GM21423 (cell line): Measurements from ENCODE around the gene RIC8A.
A peak's percentile ranks its signal among the peaks of the same experiment; 100 is the strongest.

ENCODE experiments used
- ATAC-seq: cut with Tn5 transposase; IDR thresholded peaks from one replicate; pipeline ENCODE4 v1.9.1; 2021; ENCODE audit warnings: mild to moderate bottlenecking, moderate library complexity; ENCODE audit not compliant: unreplicated experiment

The RIC8A gene

DNA sequence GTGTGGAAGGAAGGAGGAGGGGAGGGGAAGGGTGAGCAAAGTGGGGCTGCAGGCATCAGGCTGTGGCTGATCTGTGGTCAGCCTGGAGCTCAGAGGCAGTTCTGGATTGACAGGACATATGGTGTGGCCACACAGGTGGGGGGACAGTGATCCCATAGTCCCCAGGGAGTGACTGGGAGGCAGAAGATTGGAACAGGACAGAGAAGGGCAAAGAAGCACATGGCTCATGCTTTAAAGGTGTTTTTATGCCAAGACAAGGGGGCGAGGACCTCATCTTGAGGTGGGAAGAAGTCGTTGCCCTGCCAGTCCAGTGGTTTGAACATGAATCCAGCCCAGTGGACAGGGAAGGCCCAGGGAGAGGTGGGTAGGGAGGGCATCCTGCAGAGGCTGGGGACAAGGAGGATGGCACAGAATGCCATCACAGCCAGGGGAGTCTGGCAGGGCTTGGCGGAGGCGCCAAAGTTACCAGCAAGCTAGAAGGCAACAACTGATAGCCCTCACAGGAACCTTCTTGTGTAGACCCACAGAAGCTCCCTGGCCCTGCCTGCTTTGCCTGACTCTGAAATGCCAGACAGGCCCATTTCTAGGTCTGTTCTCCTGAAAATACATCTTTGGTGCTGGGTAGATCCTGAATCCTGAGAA, 3.4 kb upstream of the RIC8A start:
- ATAC-seq, result no peak

DNA sequence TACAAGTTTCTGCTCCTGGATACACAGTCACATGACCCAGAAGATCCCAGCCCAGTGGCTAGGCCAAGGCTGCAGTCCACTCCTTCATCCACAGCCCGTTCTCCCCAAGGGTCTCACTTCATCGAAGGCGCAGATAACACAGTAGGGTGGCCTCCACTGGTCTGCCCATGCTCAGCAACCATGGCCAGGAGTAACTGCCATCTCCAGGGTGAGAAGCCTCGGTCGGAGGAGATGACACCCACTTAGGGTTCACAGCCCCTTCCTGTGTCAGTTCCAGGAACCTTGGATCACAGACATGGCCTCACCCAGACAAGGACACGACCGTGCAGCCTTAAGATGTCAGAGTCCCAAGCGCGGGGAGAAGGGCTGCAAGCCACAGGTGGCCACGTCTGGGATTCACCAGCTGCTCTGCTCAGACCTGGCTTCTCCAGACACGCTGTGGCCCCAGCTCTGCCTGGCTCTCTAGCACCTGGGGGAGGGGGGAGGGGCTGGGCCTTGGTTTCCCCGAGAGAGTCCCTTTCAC, 2.9 kb upstream of the RIC8A start:
- no peak for ATAC-seq

DNA sequence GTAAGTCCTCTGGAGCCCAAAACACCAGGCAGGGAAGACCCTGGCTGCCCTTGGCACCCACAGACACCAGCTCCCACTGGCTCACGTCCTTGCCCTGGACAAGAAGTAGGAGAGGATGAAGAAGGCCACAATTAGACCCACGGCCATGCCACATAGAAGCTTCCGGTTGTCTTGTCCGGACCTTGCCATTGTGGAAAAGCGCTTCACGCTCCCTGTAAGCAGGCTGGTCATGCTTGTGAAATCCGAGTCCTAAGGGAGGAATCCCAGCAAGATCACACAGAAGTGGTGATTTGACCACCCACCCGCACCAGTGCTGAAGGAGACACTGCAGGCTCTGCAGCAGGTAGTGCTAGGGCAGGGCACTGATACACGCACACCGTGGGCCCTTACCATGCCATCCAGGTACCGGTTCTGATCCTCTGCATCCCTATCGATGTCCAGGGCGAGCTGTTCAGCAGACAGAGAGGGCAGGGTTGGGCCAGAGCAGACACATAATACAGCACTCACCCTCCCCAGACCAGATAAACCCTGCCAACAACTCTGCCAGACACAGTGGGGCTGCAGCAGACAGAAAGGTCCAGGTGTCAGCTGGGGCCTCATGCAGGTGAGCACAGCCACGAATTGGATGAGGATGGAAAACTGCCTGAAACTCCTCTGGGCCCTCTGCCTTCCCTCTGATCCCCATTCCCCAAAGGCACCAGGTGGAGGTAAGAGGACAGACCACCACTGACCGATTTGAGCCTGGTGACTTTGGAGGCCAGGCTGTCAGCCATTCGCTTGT, 2.1 kb upstream of the RIC8A start:
- ATAC-seq, result no peak

DNA sequence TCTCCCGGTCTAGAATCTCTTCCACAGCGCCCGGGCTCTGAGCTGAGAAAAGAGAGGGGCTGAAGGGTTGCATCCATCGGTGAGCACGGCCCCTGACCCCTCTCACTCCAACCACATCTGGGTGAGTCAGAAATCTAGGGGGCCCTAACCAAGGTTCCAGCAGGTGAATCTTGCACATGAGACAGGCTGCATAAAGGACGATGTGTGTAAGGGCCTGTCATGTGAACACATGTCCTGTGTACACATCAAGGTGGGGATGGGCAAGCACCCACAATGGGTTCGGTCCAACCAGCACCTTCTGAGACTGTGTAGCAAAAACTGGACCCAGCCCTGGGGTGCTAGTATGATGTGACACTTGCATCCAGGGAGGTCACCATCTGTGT, 1.5 kb upstream of the RIC8A start:
- no peak for ATAC-seq

GRCh38 chr11:206526-207207, 841 bp upstream of the RIC8A start:
- ATAC-seq, result no peak

- no peak for ATAC-seq
These were observed 314 bp downstream of the RIC8A start for GRCh38 chr11:207863-208180.

- peak; percentile 37 for ATAC-seq
These were observed 841 bp downstream of the RIC8A start for GRCh38 chr11:208181-208916.

- ATAC-seq, result no peak
These were observed 1.4 kb downstream of the RIC8A start for GRCh38 chr11:208917-209260.

DNA sequence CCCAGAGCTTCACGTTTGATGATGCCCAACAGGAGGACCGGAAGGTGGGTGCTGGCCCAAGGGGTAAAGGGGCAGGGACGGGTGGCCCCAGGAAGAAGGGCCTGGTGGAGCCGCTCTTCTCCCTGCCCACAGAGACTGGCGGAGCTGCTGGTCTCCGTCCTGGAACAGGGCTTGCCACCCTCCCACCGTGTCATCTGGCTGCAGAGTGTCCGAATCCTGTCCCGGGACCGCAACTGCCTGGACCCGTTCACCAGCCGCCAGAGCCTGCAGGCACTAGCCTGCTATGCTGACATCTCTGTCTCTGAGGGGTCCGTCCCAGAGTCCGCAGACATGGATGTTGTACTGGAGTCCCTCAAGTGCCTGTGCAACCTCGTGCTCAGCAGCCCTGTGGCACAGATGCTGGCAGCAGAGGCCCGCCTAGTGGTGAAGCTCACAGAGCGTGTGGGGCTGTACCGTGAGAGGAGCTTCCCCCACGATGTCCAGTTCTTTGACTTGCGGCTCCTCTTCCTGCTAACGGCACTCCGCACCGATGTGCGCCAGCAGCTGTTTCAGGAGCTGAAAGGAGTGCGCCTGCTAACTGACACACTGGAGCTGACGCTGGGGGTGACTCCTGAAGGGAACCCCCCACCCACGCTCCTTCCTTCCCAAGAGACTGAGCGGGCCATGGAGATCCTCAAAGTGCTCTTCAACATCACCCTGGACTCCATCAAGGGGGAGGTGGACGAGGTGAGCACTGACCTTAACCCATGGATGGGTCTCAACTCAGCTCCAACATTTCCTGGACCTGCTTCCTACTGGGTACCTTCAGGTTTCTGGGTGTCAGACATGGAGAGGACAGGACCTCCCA, 2.0 kb downstream of the RIC8A start:
- no peak for ATAC-seq

DNA sequence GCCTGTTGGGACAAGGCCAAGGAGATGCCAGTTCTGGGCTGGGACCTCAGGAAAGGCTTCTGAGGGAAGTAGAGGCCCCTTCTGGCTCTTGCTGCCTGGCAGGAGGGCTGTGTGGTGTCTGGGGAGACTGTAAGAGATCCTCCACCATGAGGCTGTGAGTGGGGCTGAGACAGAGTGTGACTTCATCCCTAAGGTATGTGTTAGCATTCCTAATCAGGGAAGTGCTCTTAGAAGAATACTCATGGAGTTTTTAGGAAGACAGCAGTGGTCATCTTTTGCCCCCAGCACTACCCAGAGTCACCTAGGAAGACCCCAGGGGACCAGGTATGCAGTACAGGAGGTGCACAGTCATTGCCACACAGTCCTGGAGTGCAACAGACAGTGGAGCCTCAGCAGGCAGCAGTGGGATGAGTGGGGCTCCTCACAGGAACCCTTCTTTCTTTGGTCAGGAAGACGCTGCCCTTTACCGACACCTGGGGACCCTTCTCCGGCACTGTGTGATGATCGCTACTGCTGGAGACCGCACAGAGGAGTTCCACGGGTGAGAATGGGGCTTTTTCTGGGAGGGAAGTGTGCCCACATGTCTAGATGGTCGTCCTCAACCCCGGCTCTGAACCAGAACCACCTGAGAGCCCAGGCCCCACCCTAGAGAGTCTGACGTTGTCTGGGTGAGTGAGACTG, 2.8 kb downstream of the RIC8A start:
- no peak for ATAC-seq

DNA sequence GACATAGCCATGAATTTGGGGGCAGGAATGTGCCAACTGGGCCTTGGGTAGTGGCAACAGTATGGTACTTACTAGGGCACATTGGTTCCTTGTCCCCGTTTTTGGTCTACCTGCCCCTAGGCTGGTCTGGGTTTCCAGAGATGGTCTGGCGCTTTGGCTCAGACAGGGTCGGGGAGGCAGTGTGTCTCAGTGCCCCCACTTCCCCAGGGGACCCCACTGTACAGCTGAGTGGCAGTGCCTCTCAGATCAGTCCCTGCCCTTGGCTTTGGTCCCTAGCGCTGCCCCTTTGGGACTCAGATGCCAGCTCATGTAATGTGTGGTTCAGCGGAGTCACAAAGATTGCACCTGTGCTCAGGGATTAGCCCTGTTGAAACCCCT, 3.3 kb downstream of the RIC8A start:
- ATAC-seq, result no peak

DNA sequence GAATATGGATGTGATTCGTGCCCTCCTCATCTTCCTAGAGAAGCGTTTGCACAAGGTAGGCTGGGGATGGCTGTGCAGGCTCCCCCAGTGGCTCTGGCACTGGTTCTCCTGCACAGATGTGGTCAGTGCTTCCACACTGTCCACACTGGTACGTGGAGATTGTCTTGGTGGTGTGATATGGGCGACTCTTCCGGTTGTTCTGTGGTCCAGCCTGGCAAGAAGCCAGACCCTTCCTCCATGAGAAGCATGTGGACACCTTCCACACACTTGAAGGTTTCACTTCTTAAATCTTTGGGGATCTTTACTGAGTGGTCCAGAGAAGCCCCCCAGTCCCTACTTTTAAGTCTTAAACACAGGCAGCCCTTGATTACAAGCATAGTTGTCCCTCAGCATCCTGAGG, 3.8 kb downstream of the RIC8A start:
- ATAC-seq, result no peak

- ATAC-seq, result no peak
These were observed 4.2 kb downstream of the RIC8A start for GRCh38 chr11:211741-212140.

DNA sequence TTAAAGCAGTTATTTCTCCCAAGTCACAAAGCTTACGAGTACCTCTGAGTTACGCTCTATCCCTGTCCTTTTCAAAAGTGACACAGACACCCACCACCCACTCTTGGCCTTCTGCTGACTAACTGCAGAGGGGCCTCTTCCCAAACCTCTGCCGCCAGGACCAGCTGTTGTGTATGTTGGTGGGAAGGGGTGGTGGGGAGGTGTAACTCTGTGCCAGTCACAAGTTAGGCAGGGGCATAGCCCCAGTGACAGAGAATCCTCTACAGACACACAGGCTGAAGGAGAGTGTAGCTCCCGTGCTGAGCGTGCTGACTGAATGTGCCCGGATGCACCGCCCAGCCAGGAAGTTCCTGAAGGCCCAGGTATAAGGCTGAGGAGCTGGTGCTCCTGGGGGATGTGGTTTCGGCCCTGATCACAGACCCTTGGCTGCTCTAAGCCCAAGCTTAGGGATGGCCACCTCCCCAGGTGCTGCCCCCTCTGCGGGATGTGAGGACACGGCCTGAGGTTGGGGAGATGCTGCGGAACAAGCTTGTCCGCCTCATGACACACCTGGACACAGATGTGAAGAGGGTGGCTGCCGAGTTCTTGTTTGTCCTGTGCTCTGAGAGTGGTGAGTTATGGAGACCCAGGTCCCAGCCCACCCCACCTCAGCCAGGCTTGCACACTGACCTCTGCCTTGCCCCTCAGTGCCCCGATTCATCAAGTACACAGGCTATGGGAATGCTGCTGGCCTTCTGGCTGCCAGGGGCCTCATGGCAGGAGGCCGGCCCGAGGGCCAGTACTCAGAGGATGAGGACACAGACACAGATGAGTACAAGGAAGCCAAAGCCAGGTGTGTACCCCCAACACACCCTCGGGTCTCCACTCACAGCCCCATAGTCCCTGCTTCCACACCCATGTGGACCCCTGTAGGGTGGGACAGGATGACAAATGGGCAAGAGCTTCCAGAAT, 4.9 kb downstream of the RIC8A start:
- no peak for ATAC-seq

- ATAC-seq, result no peak
These were observed 5.6 kb downstream of the RIC8A start for GRCh38 chr11:213111-213510.

GRCh38 chr11:214083-214482, 6.6 kb downstream of the RIC8A start:
- no peak for ATAC-seq

DNA sequence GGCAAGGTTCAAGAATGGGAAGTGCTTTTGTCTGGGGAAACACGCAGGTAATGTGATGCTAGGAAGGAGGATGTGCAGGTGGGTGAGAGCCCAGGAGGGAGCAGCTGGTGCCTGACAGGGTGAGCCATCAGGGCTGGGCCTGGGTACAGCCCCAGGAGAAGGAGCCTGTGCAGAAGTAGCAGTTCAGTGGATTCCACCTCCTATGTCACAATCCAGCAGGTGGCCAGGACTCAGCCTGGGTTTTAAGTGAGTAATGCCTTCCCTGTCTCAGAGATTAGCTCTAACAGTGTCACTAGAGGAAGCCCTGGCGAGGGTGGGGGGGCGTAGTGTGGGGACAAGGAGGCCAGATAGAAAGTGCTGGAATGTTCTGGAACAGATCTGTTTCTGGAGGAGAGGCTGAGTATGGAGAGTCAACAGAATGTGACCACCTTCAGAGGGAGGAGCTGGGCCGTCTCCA, 8.1 kb downstream of the RIC8A start:
- no peak for ATAC-seq

GRCh38 chr11:216081-216974, 8.8 kb downstream of the RIC8A start:
- no peak for ATAC-seq
